Activated naive CD8-positive, alpha-beta T cell treated with anti-CD3 and anti-CD28 coated beads, Interleukin-2, amount 10 ng/mL, durations not matched to agents 7 days and 5 days (primary cell): ENCODE data around the gene ELANE. TPM values are rescaled to one million over a fixed set of nuclear protein-coding genes. Genes with fewer than 3 reads are reported as not detected.
A peak's percentile ranks its signal among the peaks of the same experiment; 100 is the strongest.
"Not testable (repeated sequence)": the region's sequence is repeated elsewhere in the genome, so short reads cannot be mapped to it uniquely, and the experiment has no call there.

Experiments used
- ATAC-seq: fragments of 150-1000 bp; cut with Tn5 transposase; one replicate; pipeline ENCODE4 v1.10.0; 2021; ENCODE audit warnings: low read depth, moderate library complexity
- POLR2A ChIA-PET: fragments of 350-600 bp; sonication (Branson Sonifier 250); formaldehyde crosslinking; loops from one replicate; lab custom pipeline; 2021; ENCODE audit warnings: antibody characterized with exemption; lab: Charles Lee
- DNase-seq: peaks from one replicate; pipeline ENCODE4 v3.0.0; 2021
- H3K27ac Mint-ChIP-seq: one replicate; pipeline ENCODE4 v1.8.0; 2022; ENCODE audit warnings: mild to moderate bottlenecking, mixed read lengths
- H3K27me3 Mint-ChIP-seq: one replicate; pipeline ENCODE4 v1.8.0; 2022; ENCODE audit warnings: mild to moderate bottlenecking, moderate library complexity, mixed read lengths
- H3K36me3 Mint-ChIP-seq: one replicate; pipeline ENCODE4 v1.8.0; 2021; ENCODE audit warnings: mild to moderate bottlenecking, mixed read lengths
- H3K4me1 Mint-ChIP-seq: one replicate; pipeline ENCODE4 v1.8.0; 2021; ENCODE audit warnings: mixed read lengths
- H3K4me3 Mint-ChIP-seq: one replicate; pipeline ENCODE4 v1.8.0; 2022; ENCODE audit warnings: mild to moderate bottlenecking, moderate library complexity, mixed read lengths
- H3K9me3 Mint-ChIP-seq: one replicate; pipeline ENCODE4 v1.8.0; 2021; ENCODE audit warnings: mixed read lengths
- total RNA-seq, 2 experiments: library from RNA; stranded (reverse); gene quantifications; one replicate each; pipeline ENCODE4 v1.2.3, GENCODE V29; 2021

ELANE gene
- total RNA-seq, 2 experiments from 2014 or later, result not detected

- ATAC-seq (peak; percentile 37), DNase-seq (peak; percentile 55)
- peaks cover 4% of the 10 kb centered on the region for H3K36me3 Mint-ChIP-seq
- POLR2A ChIA-PET, result interaction anchor here (1.1 to 1.2 kb wide), 2 partner anchors 18 to 21 kb away, joined by 4 read pairs; no protein-coding TSS in a partner anchor
- peaks cover 13% of the 10 kb centered on the region for H3K4me1 Mint-ChIP-seq
- peak overlapping the region; percentile 61 for H3K4me3 Mint-ChIP-seq
- H3K9me3 Mint-ChIP-seq, result no peaks in the 10 kb centered on the region
- peak overlapping the region; percentile 82 for H3K27ac Mint-ChIP-seq
- H3K27me3 Mint-ChIP-seq, result no peaks in the 10 kb centered on the region
Measured at GRCh38 chr19:888581-889385, 36.7 kb downstream of the ELANE start.

GRCh38 chr19:889662-890295 lies 37.7 kb downstream of the ELANE start:
- POLR2A ChIA-PET, result no interaction called here
- no peak overlapping the region for H3K4me3 Mint-ChIP-seq
- no peaks in the 10 kb centered on the region for H3K27me3 Mint-ChIP-seq
- no peak for ATAC-seq
- peaks cover 15% of the 10 kb centered on the region for H3K4me1 Mint-ChIP-seq
- no peaks in the 10 kb centered on the region for H3K9me3 Mint-ChIP-seq
- no peak for DNase-seq
- peaks cover 4% of the 10 kb centered on the region for H3K36me3 Mint-ChIP-seq
- no peak overlapping the region for H3K27ac Mint-ChIP-seq

- POLR2A ChIA-PET, result interaction anchor here (3.1 kb wide), 1 partner anchor 17 kb away, joined by 57 read pairs; no protein-coding TSS in a partner anchor
- Mint-ChIP-seq H3K9me3 (no peaks in the 10 kb centered on the region), H3K4me1 (peaks cover 15% of the 10 kb centered on the region), H3K27me3 (no peaks in the 10 kb centered on the region), H3K4me3 (peak overlapping the region; percentile 63), H3K27ac (peak overlapping the region; percentile 63), H3K36me3 (peaks cover 2% of the 10 kb centered on the region)
- no peak for DNase-seq
- no peak for ATAC-seq
Measured at GRCh38 chr19:890831-891230, 38.7 kb downstream of the ELANE start.

GRCh38 chr19:891421-892200 lies 39.5 kb downstream of the ELANE start:
- not testable (repeated sequence) for DNase-seq, ATAC-seq, H3K36me3 Mint-ChIP-seq, H3K27me3 Mint-ChIP-seq, H3K9me3 Mint-ChIP-seq
- H3K4me3 Mint-ChIP-seq, result peak overlapping the region; percentile 88
- peak overlapping the region; percentile 88 for H3K27ac Mint-ChIP-seq
- POLR2A ChIA-PET, result interaction anchor here (1.5 to 3.1 kb wide), 3 partner anchors 17 to 19 kb away, joined by 6 to 57 read pairs (median 11); no protein-coding TSS in a partner anchor
- peaks cover 15% of the 10 kb centered on the region for H3K4me1 Mint-ChIP-seq

GRCh38 chr19:892243-892893 lies 40.3 kb downstream of the ELANE start:
- Mint-ChIP-seq H3K36me3 (peaks cover 4% of the 10 kb centered on the region), H3K27me3 (no peaks in the 10 kb centered on the region), H3K4me1 (peaks cover 15% of the 10 kb centered on the region), H3K4me3 (peak overlapping the region; percentile 88), H3K27ac (peak overlapping the region; percentile 88), H3K9me3 (no peaks in the 10 kb centered on the region)
- no peak for ATAC-seq
- DNase-seq, result no peak
- POLR2A ChIA-PET, result interaction anchor here (0.6 to 3.1 kb wide), 15 partner anchors 9 to 381 kb away, joined by 3 to 57 read pairs (median 4); partner anchors contain the start of genes R3HDM4 and RNU6-2

- peaks cover 15% of the 10 kb centered on the region for H3K4me1 Mint-ChIP-seq
- peak within 1 kb of the TSS; percentile 99 for H3K27ac Mint-ChIP-seq
- H3K9me3 Mint-ChIP-seq, result no peaks in the 10 kb centered on the region
- peaks cover 4% of the 10 kb centered on the region for H3K36me3 Mint-ChIP-seq
- no peaks in the 10 kb centered on the region for H3K27me3 Mint-ChIP-seq
- H3K4me3 Mint-ChIP-seq, result peak within 1 kb of the TSS; percentile 89
- ATAC-seq (peak; percentile 86), DNase-seq (peak; percentile 90)
- POLR2A ChIA-PET, result interaction anchor here (0.6 to 3.1 kb wide), 22 partner anchors 9 to 949 kb away, joined by 3 to 57 read pairs (median 3); partner anchors contain the start of genes R3HDM4 and RNU6-2
Measured at GRCh38 chr19:892894-893689, 41.0 kb downstream of the ELANE start, which contains the start of the genes MED16 and RNU6-9. MED16 (minus strand) TSS chr19:893187; CDS start chr19:891131, 2,056 bp downstream. RNU6-9 (plus strand) TSS chr19:893484.

GRCh38 chr19:896434-896833 lies 44.3 kb downstream of the ELANE start:
- H3K4me1 Mint-ChIP-seq, result peaks cover 11% of the 10 kb centered on the region
- DNase-seq (no peak), ATAC-seq (no peak)
- no peak overlapping the region for H3K4me3 Mint-ChIP-seq
- no peak overlapping the region for H3K27ac Mint-ChIP-seq
- no peaks in the 10 kb centered on the region for H3K27me3 Mint-ChIP-seq
- peaks cover 5% of the 10 kb centered on the region for H3K36me3 Mint-ChIP-seq
- no peaks in the 10 kb centered on the region for H3K9me3 Mint-ChIP-seq
- POLR2A ChIA-PET, result interaction anchor here (2.5 kb wide), 1 partner anchor 13 kb away, joined by 8 read pairs; no protein-coding TSS in a partner anchor

- Mint-ChIP-seq H3K4me1 (peaks cover 11% of the 10 kb centered on the region), H3K27ac (no peak overlapping the region), H3K4me3 (no peak overlapping the region), H3K27me3 (no peaks in the 10 kb centered on the region), H3K9me3 (no peaks in the 10 kb centered on the region), H3K36me3 (peaks cover 6% of the 10 kb centered on the region)
- no peak for ATAC-seq
- no peak for DNase-seq
- POLR2A ChIA-PET, result interaction anchor here (2.5 kb wide), 1 partner anchor 12 kb away, joined by 8 read pairs; no protein-coding TSS in a partner anchor
Measured at GRCh38 chr19:896999-897398, 44.9 kb downstream of the ELANE start.

GRCh38 chr19:897442-898039 lies 45.4 kb downstream of the ELANE start:
- H3K4me1 Mint-ChIP-seq, result peaks cover 10% of the 10 kb centered on the region
- H3K4me3 Mint-ChIP-seq, result no peak overlapping the region
- no peaks in the 10 kb centered on the region for H3K27me3 Mint-ChIP-seq
- DNase-seq (no peak), ATAC-seq (no peak)
- peaks cover 6% of the 10 kb centered on the region for H3K36me3 Mint-ChIP-seq
- no peaks in the 10 kb centered on the region for H3K9me3 Mint-ChIP-seq
- no peak overlapping the region for H3K27ac Mint-ChIP-seq
- POLR2A ChIA-PET, result no interaction called here

- Mint-ChIP-seq H3K36me3 (peaks cover 6% of the 10 kb centered on the region), H3K9me3 (no peaks in the 10 kb centered on the region), H3K27me3 (no peaks in the 10 kb centered on the region), H3K4me1 (peaks cover 3% of the 10 kb centered on the region), H3K4me3 (no peak overlapping the region), H3K27ac (peak overlapping the region; percentile 63)
- ATAC-seq (no peak), DNase-seq (no peak)
- POLR2A ChIA-PET, result interaction anchor here (1.6 kb wide), 1 partner anchor 10 kb away, joined by 10 read pairs; no protein-coding TSS in a partner anchor
Measured at GRCh38 chr19:898663-899062, 46.6 kb downstream of the ELANE start.

GRCh38 chr19:899336-900042 lies 47.4 kb downstream of the ELANE start:
- POLR2A ChIA-PET, result interaction anchor here (1.6 kb wide), 1 partner anchor 9 kb away, joined by 10 read pairs; no protein-coding TSS in a partner anchor
- peaks cover 6% of the 10 kb centered on the region for H3K36me3 Mint-ChIP-seq
- DNase-seq (no peak), ATAC-seq (no peak)
- H3K9me3 Mint-ChIP-seq, result no peaks in the 10 kb centered on the region
- no peak overlapping the region for H3K27ac Mint-ChIP-seq
- no peaks in the 10 kb centered on the region for H3K27me3 Mint-ChIP-seq
- H3K4me1 Mint-ChIP-seq, result peaks cover 2% of the 10 kb centered on the region
- H3K4me3 Mint-ChIP-seq, result no peak overlapping the region
